B cell (primary cell): ENCODE measurements around the gene SARNP. TPM values are rescaled to one million over a fixed set of nuclear protein-coding genes. Genes with fewer than 3 reads are reported as not detected.

ENCODE experiments used
- ATAC-seq: fragments of 200-7000 bp; cut with Tn5 transposase; one replicate; pipeline ENCODE4 v1.10.0; 2021; ENCODE audit warnings: low read depth, mild to moderate bottlenecking, moderate number of reproducible peaks, moderate library complexity
- CTCF ChIA-PET: fragments of 350-600 bp; sonication (Branson Sonifier 250); formaldehyde crosslinking; loops from one replicate; lab custom pipeline; 2021; ENCODE audit warnings: antibody characterized with exemption, inconsistent platforms; lab: Charles Lee
- POLR2A ChIA-PET: fragments of 350-600 bp; sonication (Branson Sonifier 250); formaldehyde crosslinking; loops from one replicate; lab custom pipeline; 2021; ENCODE audit warnings: antibody characterized with exemption; lab: Charles Lee
- DNase-seq: peaks from one replicate; pipeline ENCODE4 v3.0.0; 2013
- H2AFZ ChIP-seq: 2 replicates; pipeline ENCODE4 v1.6.1; 2012; ENCODE audit warnings: mild to moderate bottlenecking, low read depth, low read length; ENCODE audit not compliant: insufficient read depth, poor library complexity, severe bottlenecking
- H3K27ac ChIP-seq, 2 donors: 1 replicate in 1 of 2; 2 replicates in 1 of 2; pipeline ENCODE4 v1.5.1; 2012 to 2013; ENCODE audit warnings: low read length in 2 of 2, mild to moderate bottlenecking in 2 of 2, moderate library complexity in 1 of 2
- H3K27me3 ChIP-seq, 4 experiments: fragments of 200-600 bp in 1 of 4; sonication (generic) in 1 of 4; replicated peaks in 1 of 4; 1 replicate in 2 of 4; 2 replicates in 2 of 4; pipeline versions ENCODE4 v1.6.1 to v1.7.0; 2013 to 2016; ENCODE audit warnings: low read length in 3 of 4, mild to moderate bottlenecking in 2 of 4, mixed read lengths in 1 of 4, moderate library complexity in 1 of 4; ENCODE audit not compliant: insufficient read depth in 4 of 4, control insufficient read depth in 3 of 4; ENCODE audit errors: control extremely low read depth in 1 of 4
- H3K36me3 ChIP-seq, 2 experiments: replicated peaks in 1 of 2; 1 replicate in 1 of 2; 2 replicates in 1 of 2; pipeline versions ENCODE4 v1.6.1 to v1.7.1; 2013; ENCODE audit warnings: low read length in 1 of 2; ENCODE audit not compliant: insufficient read depth in 2 of 2, control insufficient read depth in 1 of 2; ENCODE audit errors: control extremely low read depth in 1 of 2, extremely low read depth in 1 of 2
- H3K4me1 ChIP-seq, 2 donors: fragments of 200-600 bp in 1 of 2; sonication (generic) in 1 of 2; 1 replicate in 1 of 2; 2 replicates in 1 of 2; pipeline versions ENCODE4 v1.5.1 to v1.6.1; 2013 to 2017; ENCODE audit warnings: low read length in 2 of 2; ENCODE audit not compliant: control insufficient read depth in 2 of 2, insufficient read depth in 2 of 2
- H3K4me2 ChIP-seq: replicated peaks from 2 replicates; pipeline ENCODE3; 2012; ENCODE audit warnings: mild to moderate bottlenecking, low read depth, low read length; ENCODE audit not compliant: poor library complexity, severe bottlenecking
- H3K4me3 ChIP-seq, 5 experiments: fragments of 200-600 bp in 1 of 5; sonication (generic) in 1 of 5; 1 replicate in 3 of 5; 2 replicates in 2 of 5; pipeline versions ENCODE4 v1.5.1 to v1.7.0; 2011 to 2016; ENCODE audit warnings: low read length in 4 of 5, mild to moderate bottlenecking in 4 of 5, low read depth in 2 of 5, control low read depth in 1 of 5, moderate library complexity in 1 of 5; ENCODE audit not compliant: insufficient read depth in 1 of 5; ENCODE audit errors: control extremely low read depth in 1 of 5, extremely low read depth in 1 of 5
- H3K79me2 ChIP-seq: fragments of 200-600 bp; sonication (generic); one replicate; pipeline ENCODE4 v1.6.0; 2016; ENCODE audit warnings: low read length; ENCODE audit not compliant: control insufficient read depth, insufficient read depth
- H3K9ac ChIP-seq: fragments of 200-600 bp; sonication (generic); 2 replicates; pipeline ENCODE4 v1.6.1; 2017; ENCODE audit warnings: mild to moderate bottlenecking, low read length, moderate library complexity
- H3K9me3 ChIP-seq, 3 donors: one replicate each; pipeline versions ENCODE4 v1.6.1 to v1.7.1; 2013; ENCODE audit warnings: low read length in 2 of 3; ENCODE audit not compliant: control insufficient read depth in 2 of 3, insufficient read depth in 1 of 3; ENCODE audit errors: control extremely low read depth in 1 of 3
- H4K20me1 ChIP-seq: 2 replicates; pipeline ENCODE4 v1.6.0; 2012; ENCODE audit warnings: mild to moderate bottlenecking, low read length; ENCODE audit not compliant: insufficient read depth, control insufficient read depth, poor library complexity, severe bottlenecking
- H3K27ac Mint-ChIP-seq: one replicate; pipeline ENCODE4 v1.8.0; 2021; ENCODE audit warnings: mixed read lengths
- H3K27me3 Mint-ChIP-seq: one replicate; pipeline ENCODE4 v1.8.0; 2021; ENCODE audit warnings: mixed read lengths
- H3K4me1 Mint-ChIP-seq: one replicate; pipeline ENCODE4 v1.8.0; 2021; ENCODE audit warnings: mixed read lengths
- H3K4me3 Mint-ChIP-seq: one replicate; pipeline ENCODE4 v1.8.0; 2021; ENCODE audit warnings: mixed read lengths
- H3K9me3 Mint-ChIP-seq: one replicate; pipeline ENCODE4 v1.8.0; 2022; ENCODE audit warnings: mixed read lengths; ENCODE audit not compliant: insufficient read depth
- CTCF ChIP-seq: fragments of 200-600 bp; IDR thresholded peaks from one replicate; pipeline ENCODE4 v1.8.0; 2022; ENCODE audit warnings: antibody characterized with exemption, mild to moderate bottlenecking
- EZH2 ChIP-seq: IDR thresholded peaks from 2 replicates; pipeline ENCODE4 v1.6.1; 2012; ENCODE audit warnings: borderline replicate concordance, low read depth, mild to moderate bottlenecking, moderate library complexity, low read length; ENCODE audit not compliant: insufficient read depth, poor library complexity, severe bottlenecking
- WGBS: methylation state at CpG from one replicate; pipeline ENCODE4 v1.1.5; 2013; ENCODE audit warnings: missing lambda C conversion rate; ENCODE audit not compliant: insufficient coverage; 5-methylcytosine and 5-hydroxymethylcytosine counted together
- intact Hi-C: fragments of 100-400 bp; cut with micrococcal nuclease; formaldehyde crosslinking; loops from one replicate; pipeline ENCODE4 v1.10.0; 2022
- polyA plus RNA-seq: library from polyadenylated mRNA; depleted of rRNA; stranded (reverse); fragments of >200 nt; gene quantifications from 2 replicates; pipeline ENCODE4 v1.2.3, GENCODE V29; 2012
- total RNA-seq, 2 donors: library from RNA; stranded (reverse); fragments of 120-200 nt in 1 of 2; gene quantifications; 1 replicate in 1 of 2; 2 replicates in 1 of 2; pipeline versions ENCODE4 v1.2.3 to v1.2.4, GENCODE V29; 2013 to 2022

Gene SARNP
- total and polyA plus RNA-seq, 2 donors (not counting 1 experiment from before 2014, with no cell fraction given), result 22.6 to 46.4 TPM

- Histone ChIP-seq H3K36me3 (peaks cover 20 to 68% of the 10 kb centered on the region in 2 experiments), H3K4me3 (no peak overlapping the region), H3K4me2 (no peak overlapping the region), H4K20me1 (no peaks in the 10 kb centered on the region), H2AFZ (no peak overlapping the region), H3K79me2 (peaks cover 32% of the 10 kb centered on the region), H3K4me1 (no peaks in the 10 kb centered on the region), H3K9me3 (no peaks in the 10 kb centered on the region), H3K27ac (no peak overlapping the region), H3K27me3 (no peaks in the 10 kb centered on the region), H3K9ac (no peak overlapping the region)
- Mint-ChIP-seq H3K27me3 (no peaks in the 10 kb centered on the region), H3K4me1 (no peaks in the 10 kb centered on the region), H3K9me3 (no peaks in the 10 kb centered on the region), H3K27ac (no peak overlapping the region), H3K4me3 (no peak overlapping the region)
- DNase-seq, result no peak
- no CpG with 5 or more reads among the region's 4 CpGs for WGBS
- ChIA-PET POLR2A (no interaction called here), CTCF (interaction anchor here (0.7 to 1.5 kb wide), 3 partner anchors 28 to 130 kb away, joined by 3 to 5 read pairs (median 4); partner anchors contain the start of genes ORMDL2 and SARNP)
- no peak for ATAC-seq
- intact Hi-C loops, result no loop called here
- no peak for TF ChIP-seq CTCF
- TF ChIP-seq EZH2, result no peak
Measured at GRCh38 chr12:55789893-55790292, 27.6 kb downstream of the SARNP start.

- DNase-seq, result no peak
- Mint-ChIP-seq H3K4me3 (no peak overlapping the region), H3K27ac (peak overlapping the region; percentile 7), H3K9me3 (no peaks in the 10 kb centered on the region), H3K4me1 (no peaks in the 10 kb centered on the region), H3K27me3 (no peaks in the 10 kb centered on the region)
- ATAC-seq, result no peak
- CTCF ChIA-PET, result interaction anchor here (0.6 to 2.5 kb wide), 3 partner anchors 8 to 102 kb away, joined by 3 to 6 read pairs (median 5); no protein-coding TSS in a partner anchor
- Histone ChIP-seq H3K9me3 (no peaks in the 10 kb centered on the region), H2AFZ (no peak overlapping the region), H3K4me2 (no peak overlapping the region), H3K4me1 (no peaks in the 10 kb centered on the region), H3K27ac (no peak overlapping the region), H3K4me3 (no peak overlapping the region), H3K79me2 (peaks cover 32% of the 10 kb centered on the region), H3K9ac (no peak overlapping the region), H3K27me3 (no peaks in the 10 kb centered on the region), H4K20me1 (no peaks in the 10 kb centered on the region), H3K36me3 (peaks cover 18 to 68% of the 10 kb centered on the region in 2 experiments)
- intact Hi-C loops, result no loop called here
- POLR2A ChIA-PET, result no interaction called here
- TF ChIP-seq EZH2 (no peak), CTCF (no peak)
- no CpG with 5 or more reads among the region's 2 CpGs for WGBS
Measured at GRCh38 chr12:55789171-55789570, 28.4 kb downstream of the SARNP start.
